Motor neuron (in vitro differentiated cells): ENCODE measurements around the gene M1AP. TPM values are rescaled to one million over a fixed set of nuclear protein-coding genes. Genes with fewer than 3 reads are reported as not detected.
A peak's percentile ranks its signal among the peaks of the same experiment; 100 is the strongest.

Experiments
- ATAC-seq, 8 experiments: fragments of 200-7000 bp; cut with Tn5 transposase; replicated peaks in 6 of 8; 2 replicates each; pipeline ENCODE4 v1.8.0; 2021; ENCODE audit warnings: mild to moderate bottlenecking in 8 of 8, moderate library complexity in 8 of 8
- H3K27ac ChIP-seq, 2 donors: fragments of 250-450 bp; sonication (Bioruptor Pico); 2 replicates each; pipeline ENCODE4 v1.9.0; 2021; ENCODE audit warnings: antibody characterized with exemption in 2 of 2, mild to moderate bottlenecking in 2 of 2, moderate library complexity in 1 of 2
- H3K4me1 ChIP-seq, 2 donors: fragments of 250-450 bp; sonication (Bioruptor Pico); replicated peaks in 1 of 2; 2 replicates each; pipeline ENCODE4 v1.6.1; 2021; ENCODE audit warnings: antibody characterized with exemption in 2 of 2, mild to moderate bottlenecking in 2 of 2, moderate library complexity in 1 of 2
- H3K4me3 ChIP-seq, 5 donors: fragments of 250-450 bp; sonication (Bioruptor Pico); 2 replicates each; pipeline ENCODE4 v1.9.0; 2021; ENCODE audit warnings: antibody characterized with exemption in 5 of 5, mild to moderate bottlenecking in 5 of 5, moderate library complexity in 4 of 5
- WGBS, 10 experiments: fragments of 450-650 bp; shearing (Covaris generic); methylation state at CpG; one replicate each; pipeline ENCODE4 v1.0.0; 2022; 5-methylcytosine and 5-hydroxymethylcytosine counted together
- in situ Hi-C, 9 experiments: fragments of 400-800 bp; cut with MboI; loops; one replicate each; pipeline ENCODE4 v1.15.0; 2021; ENCODE audit warnings: low sequenced_read_pairs in 9 of 9, low pct_unique_long_range_greater_than_20kb in 2 of 9; ENCODE audit not compliant: unreplicated experiment in 9 of 9
- total RNA-seq, 8 experiments: library from RNA; unstranded; fragments of 300-600 nt; gene quantifications; 2 replicates each; pipeline versions ENCODE4 v1.2.3 to v1.2.4, GENCODE V29; 2022

M1AP gene
- total RNA-seq, 8 experiments from 2014 or later, result 0.08 to 0.50 (median 0.22) TPM; not detected in 3

- ATAC-seq, result peak in 7 of 8 experiments; percentile 4 to 46 (median 35)
- no peak within 1 kb of the TSS for H3K4me3 ChIP-seq
- 3 to 25% methylated on average over 4 to 21 of the region's 82 CpGs; no CpG with 5 or more reads in 8 of the 10 experiments for WGBS, 10 experiments
- H3K27ac ChIP-seq, result no peak within 1 kb of the TSS
- in situ Hi-C loops, result no loop called here
- peaks cover 0 to 3% of the 10 kb centered on the region in 2 donors for H3K4me1 ChIP-seq
These were observed 133.5 kb downstream of the M1AP start, which contains the start of gene TLX2 for GRCh38 chr2:74514368-74515270. Gene TLX2, plus strand, starts transcription at chr2:74514450. Its CDS starts 357 bp downstream, at chr2:74514807.

GRCh38 chr2:74513605-74514367 lies 134.3 kb downstream of the M1AP start:
- in situ Hi-C loops, result no loop called here
- WGBS, 10 experiments, result 1 to 20% (median 5%) methylated on average over 2 to 18 of the region's 52 CpGs; no CpG with 5 or more reads in 6 of the 10 experiments
- peak; percentile 15 to 68 (median 40) for ATAC-seq
- peaks cover 0 to 3% of the 10 kb centered on the region in 2 donors for H3K4me1 ChIP-seq
- H3K27ac ChIP-seq, result no peak overlapping the region
- no peak overlapping the region for H3K4me3 ChIP-seq

- ATAC-seq, result peak in 1 of 8 experiments; percentile 7
- H3K4me3 ChIP-seq, result no peak overlapping the region
- H3K4me1 ChIP-seq, result peaks cover 3 to 4% of the 10 kb centered on the region in 2 donors
- no peak overlapping the region for H3K27ac ChIP-seq
- 0 to 33% (median 14%) methylated on average over 1 to 2 of the region's 36 CpGs; no CpG with 5 or more reads in 6 of the 10 experiments for WGBS, 10 experiments
- in situ Hi-C loops, result no loop called here
These were observed 135.2 kb downstream of the M1AP start for GRCh38 chr2:74512744-74513604.

GRCh38 chr2:74511104-74511989 lies 136.8 kb downstream of the M1AP start:
- WGBS, 10 experiments, result 27 to 80% (median 40%) methylated on average over 2 to 9 of the region's 11 CpGs; no CpG with 5 or more reads in 3 of the 10 experiments
- no peak for ATAC-seq
- in situ Hi-C loops, result no loop called here
- H3K4me1 ChIP-seq, result peaks cover 7 to 8% of the 10 kb centered on the region in 2 donors
- H3K27ac ChIP-seq, result no peak overlapping the region
- H3K4me3 ChIP-seq, result no peak overlapping the region

- in situ Hi-C loops, result no loop called here
- ATAC-seq, result no peak
- 14 to 100% (median 72%) methylated on average over 1 to 4 of the region's 4 CpGs for WGBS, 10 experiments
- Histone ChIP-seq H3K27ac (no peak overlapping the region), H3K4me1 (peaks cover 12 to 13% of the 10 kb centered on the region in 2 donors), H3K4me3 (no peak overlapping the region)
These were observed 137.9 kb downstream of the M1AP start for GRCh38 chr2:74510272-74510671.

- 0 to 100% (median 8%) methylated on average over 2 to 11 of the region's 38 CpGs; no CpG with 5 or more reads in 1 of the 10 experiments for WGBS, 10 experiments
- Histone ChIP-seq H3K4me1 (peaks cover 13 to 16% of the 10 kb centered on the region in 2 donors), H3K4me3 (peak overlapping the region; percentile 71 to 92 (median 81)), H3K27ac (peak overlapping the region; percentile 99 to 100)
- in situ Hi-C loops, result no loop called here
- peak; percentile 9 to 58 (median 53) for ATAC-seq
These were observed 140.1 kb downstream of the M1AP start for GRCh38 chr2:74507926-74508520.

Other genes with a start within 250 kb of the M1AP start
- 1 to 10 TPM; 1.6 to 5.8 (median 2.7) TPM for gene C2orf81, start 226.7 kb downstream of the M1AP start, total RNA-seq
- gene WDR54, start 226.6 kb downstream of the M1AP start, total RNA-seq, result 10 to 100 TPM; 15.1 to 63.7 (median 49.5) TPM
- gene RTKN, start 206.4 kb downstream of the M1AP start, total RNA-seq, result 10 to 100 TPM in 4 of 8 experiments, 1 to 10 TPM in 4; 1.4 to 33.2 (median 9.7) TPM
- 10 to 100 TPM; 17.6 to 51.4 (median 22.9) TPM for gene INO80B, start 193.2 kb downstream of the M1AP start, total RNA-seq
- 100 to 1,000 TPM in 4 of 8 experiments, 10 to 100 TPM in 4; 55.2 to 117 (median 99.8) TPM for gene WBP1, start 189.9 kb downstream of the M1AP start, total RNA-seq
- gene MOGS, start 182.9 kb downstream of the M1AP start, total RNA-seq, result 10 to 100 TPM; 30.8 to 47.6 (median 37.9) TPM
- gene MRPL53, start 175.7 kb downstream of the M1AP start, total RNA-seq, result 10 to 100 TPM; 51.1 to 83.5 (median 68.3) TPM
- 10 to 100 TPM in 6 of 8 experiments, 1 to 10 TPM in 2; 8.0 to 32.3 (median 12.8) TPM for gene CCDC142, start 165.3 kb downstream of the M1AP start, total RNA-seq
- gene TTC31, start 165.2 kb downstream of the M1AP start, total RNA-seq, result 10 to 100 TPM in 5 of 8 experiments, 1 to 10 TPM in 3; 4.0 to 23.5 (median 10.2) TPM
- gene LBX2, start 148.7 kb downstream of the M1AP start, total RNA-seq, result 1 to 10 TPM in 6 of 8 experiments, under 1 TPM in 2; 0.36 to 7.7 (median 1.4) TPM
- 10 to 100 TPM; 14.9 to 28.2 (median 18.4) TPM for gene PCGF1, start 140.6 kb downstream of the M1AP start, total RNA-seq
- gene TLX2, start 133.9 kb downstream of the M1AP start, total RNA-seq, result 1 to 10 TPM in 2 of 8 experiments, under 1 TPM in 5, not detected in 1; 0.05 to 1.5 (median 0.73) TPM
- 1 to 10 TPM in 1 of 8 experiments, under 1 TPM in 6, not detected in 1; 0.11 to 1.0 (median 0.31) TPM for gene DQX1, start 122.1 kb downstream of the M1AP start, total RNA-seq
- 100 to 1,000 TPM in 3 of 8 experiments, 10 to 100 TPM in 5; 43.1 to 121 (median 74.7) TPM for gene AUP1, start 118.6 kb downstream of the M1AP start, total RNA-seq
- 10 to 100 TPM; 30.9 to 49.4 (median 39.3) TPM for gene HTRA2, start 118.4 kb downstream of the M1AP start, total RNA-seq
- 10 to 100 TPM in 2 of 8 experiments, 1 to 10 TPM in 4, under 1 TPM in 2; 0.54 to 29.3 (median 9.1) TPM for gene LOXL3, start 94.4 kb downstream of the M1AP start, total RNA-seq
- 10 to 100 TPM in 1 of 8 experiments, 1 to 10 TPM in 7; 1.6 to 23.0 (median 6.3) TPM for gene DOK1, start 93.6 kb downstream of the M1AP start, total RNA-seq
- 10 to 100 TPM in 4 of 8 experiments, 1 to 10 TPM in 1, under 1 TPM in 3; 0.31 to 21.4 (median 10.4) TPM for gene SEMA4F, start 5.9 kb upstream of the M1AP start, total RNA-seq
- gene HK2, start 185.8 kb upstream of the M1AP start, total RNA-seq, result 10 to 100 TPM in 7 of 8 experiments, 1 to 10 TPM in 1; 8.0 to 47.6 (median 21.0) TPM